ENCODE data around the gene DIPK1A.
A peak's percentile ranks its signal among the peaks of the same experiment; 100 is the strongest.

- 0 out of 2 replicates have a peak, but pooled peaks have one; percentile 24 for TF ChIP-seq YY1 (IDR thresholded peaks at IDR 0.05; ENCODE audit: low read depth)
- TF ChIP-seq MAX (IDR thresholded peaks at IDR 0.05), result peak; percentile 8; the same call in 1 of the 2 replicates
- TF ChIP-seq FOXM1 (IDR thresholded peaks at IDR 0.05; ENCODE audit: borderline replicate concordance, low read depth), result peak; percentile 54; the same call in 1 of the 2 replicates
- no peak for TF ChIP-seq USF1 (IDR thresholded peaks at IDR 0.05)
- TF ChIP-seq TEAD4 (IDR thresholded peaks at IDR 0.05), result peak; percentile 91
- TF ChIP-seq CEBPB (IDR thresholded peaks at IDR 0.05), result peak; percentile 59; the same call in 1 of the 2 replicates
- TF ChIP-seq REST (IDR thresholded peaks at IDR 0.05; ENCODE audit: low read depth), result no peak; the same call in 1 of the 2 replicates
- TF ChIP-seq EGR1 (IDR thresholded peaks at IDR 0.05), result no peak
- TF ChIP-seq CREB1 (IDR thresholded peaks at IDR 0.05; ENCODE audit: low read depth), result 0 out of 2 replicates have a peak, but pooled peaks have one; percentile 12
- TF ChIP-seq TCF12 (IDR thresholded peaks at IDR 0.05; ENCODE audit: low read depth), result peak; percentile 89
- no peak for TF ChIP-seq ZBTB7A (IDR thresholded peaks at IDR 0.05; ENCODE audit: low read depth)
- peak; percentile 15 for TF ChIP-seq RAD21 (IDR thresholded peaks at IDR 0.05; ENCODE audit: low read depth)
These were observed 39.5 kb upstream of the DIPK1A start for GRCh38 chr1:93000751-93001175.
